HG02610 (cell line): ENCODE data around the gene UROS.

Source experiments
- ATAC-seq: cut with Tn5 transposase; IDR thresholded peaks from one replicate; pipeline ENCODE4 v1.9.1; 2021; ENCODE audit warnings: mild to moderate bottlenecking, moderate library complexity; ENCODE audit not compliant: unreplicated experiment

UROS gene

DNA sequence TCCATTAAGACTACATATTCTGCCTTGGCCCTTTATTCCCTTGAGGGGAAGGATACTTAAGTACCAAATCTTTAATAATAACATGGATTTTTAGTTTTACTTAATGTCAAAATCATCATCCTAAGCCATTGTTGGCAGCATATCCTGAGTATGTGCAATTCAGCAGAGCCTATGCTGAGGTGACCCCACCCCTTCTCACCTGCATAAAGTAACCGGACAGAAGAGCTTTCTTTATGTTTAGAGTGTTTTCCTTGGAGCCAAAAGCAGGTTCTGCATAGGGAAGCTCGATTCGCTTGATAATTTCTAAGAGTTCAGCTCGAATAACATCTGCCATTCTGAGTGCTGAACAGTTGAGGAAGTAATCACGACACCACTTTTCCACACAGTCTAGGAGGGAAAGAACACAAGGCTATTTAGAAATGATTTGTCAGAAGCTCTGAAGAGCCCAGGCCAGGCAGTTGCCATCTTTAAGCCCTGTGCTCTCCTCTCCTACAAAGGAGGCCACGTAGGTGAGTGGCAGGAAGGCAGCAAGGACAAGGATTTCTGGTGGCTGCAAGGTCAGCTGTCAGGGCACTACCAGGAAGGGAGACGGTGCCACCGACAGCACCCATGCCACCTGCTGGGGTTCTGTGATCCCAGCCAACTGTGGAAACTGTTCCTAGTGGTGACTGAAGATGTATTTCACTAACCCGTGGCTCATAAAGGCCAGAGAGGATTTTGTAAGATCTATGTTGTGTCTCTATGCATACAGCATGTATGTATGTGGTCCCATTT, 15.9 kb upstream of the UROS start:
- no peak for ATAC-seq

DNA sequence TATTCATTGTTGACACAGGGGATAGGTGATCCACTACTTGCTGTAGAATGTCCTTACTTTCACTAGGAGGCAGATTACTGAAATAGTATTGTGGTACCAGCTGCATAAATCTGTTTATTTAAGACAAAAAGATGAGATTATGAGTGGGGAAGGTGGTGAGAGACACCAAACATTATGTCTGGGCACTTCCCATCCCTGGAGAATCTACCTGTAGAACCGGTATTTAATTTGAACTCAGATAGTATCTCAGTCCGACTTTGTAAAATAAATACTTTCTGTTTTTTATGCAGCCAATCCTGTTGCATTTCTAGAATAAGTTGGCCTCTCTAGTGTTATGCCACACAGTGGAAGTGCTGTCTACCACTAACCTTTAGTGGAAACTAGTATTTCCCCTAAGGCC, 13.7 kb upstream of the UROS start:
- ATAC-seq = no peak

DNA sequence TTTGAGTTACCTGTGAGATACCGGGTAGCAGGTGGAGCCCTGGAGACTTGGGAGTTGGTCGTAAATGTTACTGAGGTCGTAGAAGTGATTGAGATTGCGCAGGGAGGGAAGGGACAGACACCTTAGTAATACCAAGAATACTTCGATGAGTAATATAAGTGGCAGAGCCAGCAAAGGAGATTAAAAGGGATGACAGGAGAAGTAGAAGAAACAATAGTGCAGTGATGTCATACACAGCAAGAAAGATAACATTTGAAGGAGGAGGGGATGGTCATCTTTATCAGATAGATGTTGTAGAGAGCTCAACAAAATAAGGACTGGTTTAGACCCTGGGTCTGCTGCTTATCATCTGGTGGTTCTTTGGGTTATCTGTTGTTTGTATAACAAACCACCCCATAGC, 5.3 kb upstream of the UROS start:
- ATAC-seq = no peak

DNA sequence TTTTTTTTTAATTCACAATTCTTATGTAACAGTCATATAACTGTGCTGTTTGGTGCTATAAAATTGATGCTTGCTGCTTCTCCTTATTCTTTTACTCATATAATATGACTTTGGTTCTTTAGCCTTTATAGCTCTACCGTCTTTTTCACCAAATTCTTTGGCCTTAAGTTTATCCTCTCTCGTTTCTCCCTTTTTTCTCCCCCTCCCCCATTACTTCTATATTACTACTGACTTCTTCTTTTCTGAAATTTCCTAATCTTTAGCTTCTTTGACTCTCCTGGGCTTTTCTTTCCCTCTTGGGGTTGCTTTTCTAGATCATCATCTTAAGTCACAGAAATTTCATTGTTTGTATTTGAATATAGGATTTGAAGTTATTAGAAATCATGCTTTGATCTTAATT, 4.1 kb upstream of the UROS start:
- ATAC-seq = no peak

DNA sequence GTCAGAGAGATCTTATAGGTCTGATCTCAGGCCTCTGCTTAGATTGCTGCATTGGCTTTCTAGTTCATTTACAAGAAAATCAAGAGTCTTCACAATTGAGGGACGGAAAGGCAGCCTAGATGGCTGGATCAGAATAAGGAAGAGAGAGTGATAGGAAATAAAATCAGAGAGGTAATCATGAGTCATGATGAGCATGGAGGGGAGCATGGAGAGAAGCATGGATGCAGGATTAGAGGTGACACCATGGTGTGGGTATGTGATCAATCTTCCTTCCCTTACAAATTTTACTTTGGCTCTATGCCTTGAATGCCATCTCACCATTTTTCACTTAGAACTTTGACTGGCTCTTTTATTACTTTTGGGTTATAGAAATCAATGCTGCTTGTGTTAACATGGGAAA, 1.7 kb upstream of the UROS start:
- ATAC-seq = no peak

DNA sequence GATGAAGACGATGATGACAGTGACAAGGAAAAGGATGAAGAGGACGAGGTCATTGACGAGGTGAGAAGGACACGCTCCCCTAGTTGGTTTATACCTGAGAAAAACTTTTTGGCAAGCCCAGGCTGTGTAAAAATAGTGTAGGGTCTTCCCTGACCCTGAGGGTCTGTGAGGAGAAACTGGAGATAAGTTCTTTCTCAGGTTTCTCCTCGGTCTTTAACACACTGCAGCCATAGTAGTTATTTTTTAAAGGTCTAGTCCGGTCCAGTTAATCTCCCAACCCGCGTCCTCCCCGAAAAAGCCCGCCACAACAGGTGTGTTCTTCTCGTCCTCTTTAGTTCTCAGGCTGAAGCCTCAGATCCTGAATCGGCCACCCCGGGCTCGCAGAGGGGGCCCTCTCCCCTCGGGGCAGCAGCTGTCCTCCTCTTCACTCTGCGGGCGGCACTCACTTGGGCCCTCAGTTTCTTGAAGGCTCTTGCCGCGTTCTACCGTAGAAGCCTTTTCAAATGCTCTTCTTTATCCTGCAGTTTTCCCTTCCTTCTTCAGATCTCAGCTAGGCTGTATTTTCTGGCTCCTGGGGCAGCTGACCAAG, 699 bp upstream of the UROS start:
- ATAC-seq = no peak

DNA sequence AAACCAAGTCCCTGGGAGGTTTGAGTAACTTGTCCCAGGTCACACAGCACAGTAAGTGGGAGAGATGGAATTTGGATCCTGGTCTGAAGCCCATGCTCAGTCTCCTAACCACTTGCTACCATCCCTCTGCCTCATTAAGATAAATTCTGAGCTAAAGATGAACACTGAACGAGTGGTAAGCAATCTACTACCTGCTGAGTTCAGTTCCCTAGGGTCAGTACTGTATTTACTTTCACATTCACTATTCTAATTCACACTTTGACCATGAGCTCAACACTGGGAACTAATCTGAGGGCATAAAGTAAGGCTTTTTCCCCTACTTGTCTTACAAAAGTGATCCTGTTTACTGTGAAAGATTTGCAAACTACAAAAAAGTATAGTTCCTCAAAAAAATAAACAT, 2.4 kb downstream of the UROS start:
- ATAC-seq = peak; percentile 67

DNA sequence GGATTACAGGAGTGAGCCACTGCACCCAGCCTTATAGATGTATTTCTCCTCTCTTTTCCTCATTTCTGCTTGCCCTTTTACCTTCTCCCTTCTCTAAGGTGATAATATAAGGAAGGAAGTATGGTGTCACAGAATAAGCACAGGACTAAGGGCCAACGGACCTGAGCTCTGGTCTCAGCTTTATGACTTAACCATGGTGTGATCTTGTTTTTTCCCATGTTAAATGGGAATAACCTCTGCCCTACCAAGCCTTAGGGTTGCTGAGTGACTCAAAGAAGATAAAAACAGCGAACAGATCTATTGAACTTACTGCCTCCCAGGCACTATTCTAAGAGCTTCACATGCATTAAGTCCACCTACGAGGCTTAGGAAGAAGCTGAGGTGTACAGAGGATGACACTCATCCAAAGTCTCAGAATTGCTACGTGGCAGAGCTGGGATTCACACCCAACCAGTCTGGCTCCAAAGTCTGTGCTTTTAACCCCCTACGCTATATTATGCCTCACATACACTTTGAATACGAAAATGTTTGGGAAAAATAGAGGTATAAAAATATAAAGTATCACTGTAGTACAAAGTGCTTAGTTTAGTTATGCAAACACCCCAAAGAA, 5.6 kb downstream of the UROS start:
- ATAC-seq = no peak

DNA sequence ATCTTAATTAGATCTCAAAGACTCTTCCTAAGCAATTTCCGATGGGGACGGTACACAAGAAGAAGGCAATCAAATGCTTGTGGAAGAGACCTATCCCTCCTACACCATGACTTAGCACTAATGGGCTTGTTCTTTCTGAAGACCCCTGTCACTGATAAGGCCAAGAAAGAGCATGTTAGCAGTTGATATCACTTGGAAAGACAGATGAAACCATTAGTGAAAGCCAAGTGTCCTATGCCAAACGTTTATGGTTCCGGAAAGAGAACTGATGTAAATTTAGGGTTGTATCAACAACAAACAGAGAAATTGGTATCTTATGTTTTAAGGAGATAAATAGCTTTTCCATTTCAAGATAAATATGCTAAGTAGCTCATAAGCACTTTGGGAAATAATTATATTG, 6.5 kb downstream of the UROS start:
- ATAC-seq = no peak

DNA sequence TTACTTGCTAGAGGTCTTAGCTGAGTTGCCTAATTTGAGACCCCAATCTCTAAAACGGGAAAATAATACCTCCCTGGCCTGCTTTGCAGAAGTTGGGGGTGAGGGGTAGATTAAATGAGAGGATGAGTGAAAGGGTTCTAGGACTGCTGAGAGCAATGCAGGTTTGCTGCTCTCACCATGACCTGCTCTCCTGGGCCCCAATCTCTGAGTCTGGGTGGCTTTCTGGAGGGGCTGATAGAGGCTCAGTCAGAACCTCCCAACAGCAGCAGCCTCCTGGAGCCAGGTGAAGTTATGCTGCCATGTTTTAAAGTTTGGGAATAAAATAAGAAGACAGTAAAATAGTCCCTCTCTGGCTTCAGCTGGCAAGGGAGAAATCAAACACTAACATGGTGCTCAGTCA, 7.3 kb downstream of the UROS start:
- no peak for ATAC-seq

DNA sequence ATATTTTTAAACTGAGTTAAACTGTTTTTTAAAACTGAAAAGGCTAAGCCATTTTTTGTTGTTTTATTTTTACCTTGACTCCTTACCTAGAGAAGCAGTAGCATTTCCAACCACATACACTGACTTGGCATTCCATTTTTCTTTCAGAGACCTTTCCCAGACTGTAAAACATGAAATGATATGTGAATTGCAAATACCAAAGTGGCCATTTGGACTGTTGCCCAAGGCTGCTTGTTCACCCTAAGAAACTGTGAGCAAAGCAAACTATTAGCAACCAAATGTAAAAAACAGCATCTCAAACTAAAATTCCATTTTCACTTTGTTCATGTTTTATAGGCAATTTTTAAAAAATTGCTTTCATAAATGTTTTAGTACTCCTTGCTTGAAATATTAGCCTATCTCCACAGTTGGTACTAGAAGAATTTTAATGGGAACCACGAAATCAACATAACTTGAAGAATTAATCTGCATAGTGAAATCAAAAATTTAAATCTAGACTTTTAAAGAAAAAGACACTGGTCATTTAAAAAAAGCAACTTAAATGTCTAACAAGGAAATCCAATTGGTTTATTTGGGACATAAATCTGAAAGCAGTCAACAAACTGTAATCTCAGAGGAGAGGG, 10.8 kb downstream of the UROS start:
- ATAC-seq = no peak

DNA sequence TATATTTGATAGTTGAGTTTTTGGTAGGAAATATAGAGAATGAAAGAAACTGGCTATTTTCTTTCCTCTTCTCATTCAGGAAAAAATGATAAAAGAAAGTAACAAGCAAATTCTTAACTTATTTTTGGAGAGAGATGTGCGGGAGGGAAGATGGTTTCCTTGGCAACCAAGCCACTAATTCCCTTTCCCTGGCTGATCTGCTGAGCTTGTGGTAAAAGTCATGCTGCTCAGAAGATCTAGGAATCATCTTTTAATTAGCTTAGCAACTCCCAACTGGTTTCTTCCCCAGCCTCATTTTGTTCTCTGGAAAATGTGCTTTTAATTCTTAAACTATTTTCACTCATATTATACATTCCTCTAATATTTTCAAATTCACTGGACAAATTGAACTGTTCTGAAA, 11.8 kb downstream of the UROS start:
- ATAC-seq = no peak

DNA sequence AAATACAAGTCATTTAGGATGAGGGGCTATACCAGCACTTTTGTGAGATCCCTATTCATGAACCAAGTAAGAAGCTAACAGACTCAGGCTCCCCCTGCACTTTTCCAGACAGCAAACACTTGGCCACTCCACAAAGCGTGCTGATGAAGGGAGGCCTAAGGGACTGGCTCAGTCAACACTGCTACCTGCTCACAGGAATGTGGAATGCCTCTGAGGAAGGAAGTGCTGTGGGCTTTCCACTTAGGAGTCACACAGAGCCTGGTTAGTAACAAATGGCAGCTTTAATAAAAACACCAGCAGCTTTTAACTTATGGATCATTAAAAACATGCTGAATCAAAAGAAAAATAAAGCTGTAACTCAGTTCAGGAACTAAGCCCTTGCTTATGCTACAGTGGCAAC, 15.0 kb downstream of the UROS start:
- no peak for ATAC-seq

DNA sequence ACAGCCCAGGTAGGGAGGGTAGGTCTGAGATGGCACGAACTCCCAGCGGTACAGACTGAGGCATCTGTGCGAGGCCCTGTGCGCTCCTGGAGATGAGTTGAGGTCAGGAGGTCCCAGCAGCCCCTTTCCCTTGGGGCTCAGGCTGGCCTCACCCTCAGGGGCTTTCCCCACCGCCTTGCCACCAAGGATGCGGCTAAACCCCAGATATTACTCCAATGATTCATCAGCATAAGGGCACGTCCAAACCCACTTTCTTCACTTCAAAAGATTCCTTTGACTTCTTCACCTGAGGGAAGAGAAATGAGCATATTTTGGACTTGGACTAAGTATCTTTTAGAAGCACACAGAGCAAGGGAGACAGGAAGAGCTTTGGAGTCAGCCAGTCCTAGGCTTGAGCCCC, 20.3 kb downstream of the UROS start:
- no peak for ATAC-seq

DNA sequence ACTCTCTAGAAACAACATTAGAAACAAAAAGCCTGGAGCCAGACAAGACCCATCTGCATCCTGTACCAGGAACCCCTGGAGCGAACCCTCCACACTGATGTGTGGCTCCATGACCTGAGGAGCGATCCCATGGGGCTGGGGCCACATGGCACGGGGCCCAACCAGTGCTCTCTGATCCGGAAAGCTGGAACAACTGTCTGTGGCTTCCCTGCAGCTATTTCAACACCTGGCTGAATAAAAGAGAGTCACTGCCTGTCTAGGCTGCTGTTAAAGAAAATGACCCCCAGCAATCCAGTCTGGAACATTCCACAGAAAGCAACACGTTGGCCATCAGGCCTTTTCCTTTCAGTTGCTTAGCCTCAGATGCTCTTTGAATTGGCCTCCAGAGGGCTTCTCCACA, 20.9 kb downstream of the UROS start:
- no peak for ATAC-seq

DNA sequence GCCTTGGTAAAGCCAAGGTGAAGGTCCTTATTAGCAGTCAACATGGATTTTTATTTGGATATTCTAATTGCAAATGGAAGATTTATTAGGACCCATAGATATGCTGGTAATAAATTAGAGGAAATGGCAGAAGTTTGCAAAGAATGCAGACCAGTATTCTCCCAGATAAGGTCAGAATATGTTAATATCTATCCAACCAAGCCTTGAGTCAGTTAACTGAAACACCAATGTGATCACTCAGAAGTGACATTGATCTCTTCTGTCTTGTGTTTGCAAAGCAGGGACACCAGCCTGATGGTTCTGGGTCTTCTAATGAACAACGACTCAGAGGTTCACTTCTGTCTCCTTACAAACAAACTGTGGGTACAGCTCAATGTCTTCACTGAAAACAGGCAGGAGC, 21.5 kb downstream of the UROS start:
- no peak for ATAC-seq

DNA sequence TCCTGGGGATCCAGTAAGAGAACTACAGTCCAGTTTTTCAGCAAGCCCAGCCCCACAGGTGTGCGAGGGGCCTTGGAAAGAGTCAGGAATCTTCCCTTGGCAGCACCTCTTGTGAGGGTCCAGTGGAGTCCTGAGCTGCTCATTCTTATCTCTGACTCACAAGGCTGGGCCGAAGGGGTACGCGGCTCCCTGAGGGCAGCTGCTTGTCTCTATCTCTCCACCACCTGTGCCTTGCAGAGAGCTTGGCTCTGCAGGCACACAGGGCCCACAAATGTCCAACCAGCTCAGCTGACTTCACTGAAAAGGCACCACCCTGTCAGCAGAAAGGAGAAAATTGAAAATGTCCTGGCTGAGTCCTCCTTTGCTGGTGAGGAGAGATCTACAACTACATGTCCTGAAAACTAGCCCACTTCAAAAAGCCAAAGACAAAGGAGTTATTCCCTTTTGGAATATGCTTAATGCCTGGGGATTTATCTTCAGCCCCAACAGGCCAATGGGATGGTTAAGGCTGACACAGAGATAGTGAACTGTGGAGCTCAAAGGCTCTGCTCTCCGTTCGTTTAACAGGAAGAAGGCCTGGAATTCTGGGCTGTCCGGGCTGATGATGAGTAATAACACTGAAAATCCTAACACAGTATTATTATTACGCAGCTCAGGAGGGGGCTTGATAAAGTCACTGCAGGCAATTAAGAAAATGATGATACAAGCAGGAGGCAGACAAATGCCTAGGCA, 23.4 kb downstream of the UROS start:
- ATAC-seq = no peak

DNA sequence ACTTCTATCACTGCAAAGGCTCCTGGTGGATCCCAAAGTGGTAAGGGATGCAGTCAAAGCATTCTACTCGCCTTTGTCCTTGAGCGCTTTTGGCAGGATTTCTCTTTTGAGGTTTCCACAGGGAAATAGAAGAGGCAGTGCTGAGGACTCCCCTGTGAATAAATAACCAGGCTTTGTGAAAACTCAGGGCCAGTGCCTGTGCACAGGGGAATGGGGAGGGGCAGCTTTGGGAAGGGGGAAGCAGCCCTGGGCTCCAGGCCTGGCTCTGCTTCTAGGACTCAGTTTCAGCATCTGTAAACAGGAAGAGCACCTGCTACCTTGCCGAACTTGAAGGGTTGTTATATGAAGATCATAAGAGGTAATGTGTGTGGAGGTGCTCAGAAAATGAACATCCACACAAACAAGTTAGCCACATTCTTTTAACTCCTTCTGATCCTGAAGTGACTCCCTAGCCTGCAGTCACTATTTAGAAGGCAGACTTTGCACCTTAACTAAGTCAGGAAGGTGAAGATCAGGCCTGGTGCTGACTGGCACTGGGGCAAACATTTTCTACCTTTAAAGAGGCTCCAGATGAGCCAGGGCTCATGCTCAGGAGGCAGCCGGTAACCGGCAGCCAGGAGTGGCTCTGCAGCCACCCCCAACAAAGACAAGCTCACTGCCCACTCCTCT, 24.9 kb downstream of the UROS start:
- ATAC-seq = no peak

DNA sequence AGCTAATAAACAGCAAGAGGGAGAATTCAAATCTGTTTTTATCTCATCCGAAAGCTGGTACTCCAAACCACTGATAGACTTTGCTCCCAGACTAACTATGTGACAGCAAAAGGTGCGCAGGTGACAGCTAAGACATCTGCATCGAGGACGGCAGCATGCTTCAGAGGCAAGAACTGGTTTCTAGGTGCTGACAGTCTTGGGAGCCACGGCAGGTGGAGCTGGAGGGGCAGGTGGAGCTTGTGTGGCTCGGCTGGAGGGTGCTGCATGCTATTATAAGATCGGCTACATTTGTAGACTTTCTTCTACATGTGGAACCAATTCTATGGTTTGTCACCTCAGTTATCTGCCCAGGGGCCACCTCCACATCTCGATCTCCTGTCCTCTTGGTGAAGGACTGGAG, 25.6 kb downstream of the UROS start:
- ATAC-seq = no peak

DNA sequence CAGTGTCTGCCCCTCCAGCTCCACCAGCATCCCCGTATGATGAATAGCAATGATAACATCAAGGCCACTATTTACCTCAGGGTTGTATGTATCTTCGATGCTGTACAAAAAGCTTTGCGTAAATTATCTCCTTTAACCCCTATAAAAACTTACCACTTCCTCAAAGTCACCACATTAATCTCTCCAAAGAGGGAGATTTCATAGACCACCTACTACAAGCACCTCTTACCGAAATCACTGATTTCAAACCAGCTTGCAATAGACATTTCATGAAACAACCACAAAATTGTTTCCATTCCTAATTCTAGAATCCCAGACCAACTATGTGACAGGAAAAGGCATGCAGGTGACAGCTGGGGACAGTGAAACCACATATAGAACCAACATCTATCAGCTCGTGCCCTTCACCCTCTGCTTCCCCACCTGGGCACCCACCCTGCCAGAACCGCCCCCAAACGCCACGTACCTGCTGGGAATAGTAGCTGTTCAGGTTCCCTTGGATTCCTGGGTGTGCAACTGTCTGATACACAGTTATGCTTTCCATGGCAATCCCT, 27.3 kb downstream of the UROS start:
- ATAC-seq = no peak

DNA sequence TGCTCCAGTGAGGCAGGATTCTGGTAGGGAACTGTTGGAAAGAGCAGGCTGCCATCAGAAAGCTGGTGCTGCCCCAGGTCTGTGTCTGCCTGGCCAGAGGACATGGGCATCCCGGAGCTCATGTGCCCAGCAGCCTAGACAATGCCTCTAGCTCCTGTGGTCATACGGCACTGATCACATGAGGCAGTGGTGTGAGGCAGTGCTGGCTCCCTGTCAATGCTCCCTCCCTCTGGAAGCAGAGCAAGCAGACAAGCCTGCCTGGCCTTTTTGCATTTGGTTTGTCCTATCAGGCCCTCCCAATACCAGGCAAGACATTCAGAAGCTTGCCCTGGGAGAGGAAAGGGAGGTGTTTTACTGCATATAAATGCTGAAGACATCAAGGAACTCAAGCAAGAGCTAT, 27.9 kb downstream of the UROS start:
- ATAC-seq = no peak
